Measurements from ENCODE around the gene BBLN. TPM values are rescaled to one million over a fixed set of nuclear protein-coding genes. Genes with fewer than 3 reads are reported as not detected.

BBLN gene
- total RNA-seq, 1 donor from 2014 or later, result 47.3 TPM

- peaks cover 22% of the 10 kb centered on the region for H4K20me1 ChIP-seq (ENCODE audit: insufficient read depth, low read length)
- no peaks in the 10 kb centered on the region for H3K27me3 ChIP-seq (ENCODE audit: insufficient read depth, low read length)
- H3K9me3 Mint-ChIP-seq (ENCODE audit: unreplicated experiment), result no peaks in the 10 kb centered on the region
- H3K4me2 ChIP-seq (ENCODE audit: low read length), result no peak overlapping the region
- no peak overlapping the region for H3K4me3 ChIP-seq (ENCODE audit: insufficient read depth, low read depth, low read length)
- no peak for TF ChIP-seq CTCF (IDR thresholded peaks at IDR 0.05; ENCODE audit: insufficient read depth, low read depth, low read length)
- no peak for TF ChIP-seq EZH2 (IDR thresholded peaks at IDR 0.05; ENCODE audit: insufficient read depth, low read length)
- no peak overlapping the region for H3K27ac ChIP-seq (ENCODE audit: low read depth, low read length)
- H3K9me3 ChIP-seq (ENCODE audit: insufficient read depth, low read depth, low read length), result no peaks in the 10 kb centered on the region
- H3K36me3 ChIP-seq (ENCODE audit: insufficient read depth, low read length), result peaks cover 3% of the 10 kb centered on the region
- H2AFZ ChIP-seq (ENCODE audit: low read depth, low read length), result no peak overlapping the region
- no peak for FAIRE-seq
- no peak overlapping the region for H3K9ac ChIP-seq (ENCODE audit: low read length)
- no peak for DNase-seq (ENCODE audit: low read depth)
- H3K79me2 ChIP-seq (ENCODE audit: insufficient read depth, low read length), result peaks cover 15% of the 10 kb centered on the region
- H3K4me1 ChIP-seq (ENCODE audit: insufficient read depth, low read length), result peaks cover 6% of the 10 kb centered on the region
- H3K4me3 Mint-ChIP-seq (ENCODE audit: unreplicated experiment), result no peak overlapping the region
- no peak overlapping the region for H3K27ac Mint-ChIP-seq (ENCODE audit: unreplicated experiment)
- peaks cover 4% of the 10 kb centered on the region for H3K36me3 Mint-ChIP-seq (ENCODE audit: low read depth, unreplicated experiment)
- H3K4me1 Mint-ChIP-seq (ENCODE audit: low read depth, unreplicated experiment), result peaks cover 3% of the 10 kb centered on the region
- no peaks in the 10 kb centered on the region for H3K27me3 Mint-ChIP-seq (ENCODE audit: low read depth, unreplicated experiment)
Observed at GRCh38 chr9:128120741-128121465, 39.2 kb upstream of the BBLN start.

- Mint-ChIP-seq H3K27ac (ENCODE audit: unreplicated experiment) (no peak overlapping the region), H3K4me3 (ENCODE audit: unreplicated experiment) (no peak overlapping the region), H3K36me3 (ENCODE audit: low read depth, unreplicated experiment) (peaks cover 4% of the 10 kb centered on the region), H3K27me3 (ENCODE audit: low read depth, unreplicated experiment) (no peaks in the 10 kb centered on the region), H3K9me3 (ENCODE audit: unreplicated experiment) (no peaks in the 10 kb centered on the region), H3K4me1 (ENCODE audit: low read depth, unreplicated experiment) (peaks cover 7% of the 10 kb centered on the region)
- Histone ChIP-seq H3K36me3 (ENCODE audit: insufficient read depth, low read length) (peaks cover 3% of the 10 kb centered on the region), H4K20me1 (ENCODE audit: insufficient read depth, low read length) (peaks cover 27% of the 10 kb centered on the region), H3K79me2 (ENCODE audit: insufficient read depth, low read length) (peaks cover 20% of the 10 kb centered on the region), H3K27ac (ENCODE audit: low read depth, low read length) (no peak overlapping the region), H3K4me3 (ENCODE audit: insufficient read depth, low read depth, low read length) (no peak overlapping the region), H3K4me2 (ENCODE audit: low read length) (no peak overlapping the region), H2AFZ (ENCODE audit: low read depth, low read length) (no peak overlapping the region), H3K9ac (ENCODE audit: low read length) (no peak overlapping the region), H3K4me1 (ENCODE audit: insufficient read depth, low read length) (peaks cover 9% of the 10 kb centered on the region), H3K27me3 (ENCODE audit: insufficient read depth, low read length) (no peaks in the 10 kb centered on the region), H3K9me3 (ENCODE audit: insufficient read depth, low read depth, low read length) (no peaks in the 10 kb centered on the region)
- FAIRE-seq (no peak), DNase-seq (ENCODE audit: low read depth) (no peak)
- TF ChIP-seq CTCF (IDR thresholded peaks at IDR 0.05; ENCODE audit: insufficient read depth, low read depth, low read length), result no peak
- TF ChIP-seq EZH2 (IDR thresholded peaks at IDR 0.05; ENCODE audit: insufficient read depth, low read length), result no peak
Observed at GRCh38 chr9:128121466-128121810, 38.6 kb upstream of the BBLN start.

All from astrocyte (in vitro differentiated cells and primary cell).